GM23338 (cell line): Measurements from ENCODE around the gene PIAS1. TPM values are rescaled to one million over a fixed set of nuclear protein-coding genes. Genes with fewer than 3 reads are reported as not detected.

Experiments used
- ATAC-seq: fragments of 200-7000 bp; cut with Tn5 transposase; 3 replicates; pipeline ENCODE4 v1.9.1; 2020
- DNase-seq: peaks from one replicate; pipeline ENCODE4 v3.0.0-alpha.2; 2015; ENCODE audit warnings: low spot score
- H2AFZ ChIP-seq: fragments of 200-600 bp; sonication (generic); 2 replicates; pipeline ENCODE4 v1.8.0; 2016; ENCODE audit warnings: antibody characterized with exemption, mild to moderate bottlenecking, moderate library complexity
- H3F3A ChIP-seq: fragments of 200-600 bp; sonication (generic); replicated peaks from 2 replicates; pipeline ENCODE4 v1.8.0; 2017; ENCODE audit warnings: antibody characterized with exemption, mixed run types, low read depth
- H3K27ac ChIP-seq: fragments of 200-600 bp; sonication (generic); 2 replicates; pipeline ENCODE4 v1.6.1; 2016; ENCODE audit warnings: low read depth
- H3K27me3 ChIP-seq: fragments of 200-600 bp; sonication (generic); 2 replicates; pipeline ENCODE4 v1.8.0; 2016; ENCODE audit warnings: mild to moderate bottlenecking, mixed run types, moderate library complexity; ENCODE audit not compliant: insufficient read depth
- H3K36me3 ChIP-seq: fragments of 200-600 bp; sonication (generic); 2 replicates; pipeline ENCODE4 v1.8.0; 2016; ENCODE audit warnings: mild to moderate bottlenecking; ENCODE audit not compliant: insufficient read depth
- H3K4me1 ChIP-seq: fragments of 200-600 bp; sonication (generic); 2 replicates; pipeline ENCODE4 v1.8.0; 2016; ENCODE audit warnings: mild to moderate bottlenecking, moderate library complexity; ENCODE audit not compliant: insufficient read depth
- H3K4me2 ChIP-seq: fragments of 200-600 bp; sonication (generic); 2 replicates; pipeline ENCODE4 v1.7.1; 2017; ENCODE audit warnings: mixed run types
- H3K4me3 ChIP-seq: fragments of 200-600 bp; sonication (generic); 2 replicates; pipeline ENCODE4 v1.6.1; 2016; ENCODE audit warnings: mixed run types
- H3K79me2 ChIP-seq: fragments of 200-600 bp; sonication (generic); replicated peaks from 2 replicates; pipeline ENCODE4 v1.8.0; 2017; ENCODE audit warnings: mild to moderate bottlenecking; ENCODE audit not compliant: insufficient read depth
- H3K9me2 ChIP-seq: fragments of 200-600 bp; sonication (generic); 2 replicates; pipeline ENCODE4 v1.8.0; 2017; ENCODE audit not compliant: insufficient read depth
- H4K20me1 ChIP-seq: fragments of 200-600 bp; sonication (generic); replicated peaks from 2 replicates; pipeline ENCODE4 v1.8.0; 2017; ENCODE audit warnings: mild to moderate bottlenecking; ENCODE audit not compliant: insufficient read depth
- H3K27ac Mint-ChIP-seq: 2 replicates; pipeline ENCODE4 v1.8.0; 2020; ENCODE audit warnings: inconsistent platforms, mild to moderate bottlenecking, moderate library complexity, mixed read lengths
- H3K27me3 Mint-ChIP-seq: 3 replicates; pipeline ENCODE4 v1.8.0; 2022; ENCODE audit warnings: low read depth, mild to moderate bottlenecking, moderate library complexity, mixed read lengths, inconsistent platforms; ENCODE audit not compliant: insufficient read depth, poor library complexity
- H3K36me3 Mint-ChIP-seq: 3 replicates; pipeline ENCODE4 v1.8.0; 2021; ENCODE audit warnings: low read depth, mild to moderate bottlenecking, inconsistent platforms, moderate library complexity, mixed read lengths
- H3K4me1 Mint-ChIP-seq: 3 replicates; pipeline ENCODE4 v1.8.0; 2020; ENCODE audit warnings: mild to moderate bottlenecking, inconsistent platforms, mixed read lengths
- H3K4me3 Mint-ChIP-seq: 3 replicates; pipeline ENCODE4 v1.8.0; 2021; ENCODE audit warnings: moderate library complexity, mild to moderate bottlenecking, inconsistent platforms, mixed read lengths
- H3K9me3 Mint-ChIP-seq: 3 replicates; pipeline ENCODE4 v1.8.0; 2020; ENCODE audit warnings: moderate library complexity, mild to moderate bottlenecking, inconsistent platforms, mixed read lengths
- CREB1 ChIP-seq: fragments of 250-450 bp; sonication (Bioruptor Pico); IDR thresholded peaks from 2 replicates; pipeline ENCODE4 v1.5.0; 2020; ENCODE audit warnings: low read depth, mild to moderate bottlenecking, moderate library complexity
- EZH2 ChIP-seq: fragments of 200-600 bp; sonication (generic); IDR thresholded peaks from one replicate; pipeline ENCODE4 v1.8.0; 2017; ENCODE audit warnings: antibody characterized with exemption, mild to moderate bottlenecking, low read depth; ENCODE audit not compliant: unreplicated experiment
- EZH2phosphoT487 ChIP-seq: fragments of 200-600 bp; sonication (generic); IDR thresholded peaks from one replicate; pipeline ENCODE4 v1.8.1; 2018; ENCODE audit warnings: antibody characterized with exemption; ENCODE audit not compliant: unreplicated experiment
- JUNB ChIP-seq: IDR thresholded peaks from one replicate; pipeline ENCODE4 v1.6.1; 2016; ENCODE audit warnings: antibody characterized with exemption; ENCODE audit not compliant: unreplicated experiment
- NANOG ChIP-seq: IDR thresholded peaks from 2 replicates; pipeline ENCODE4 v1.6.1; 2016; ENCODE audit warnings: antibody characterized with exemption, borderline replicate concordance
- POLR2AphosphoS5 ChIP-seq: IDR thresholded peaks from 2 replicates; pipeline ENCODE4 v1.6.1; 2016; ENCODE audit warnings: antibody characterized with exemption, low read depth
- STAT1 ChIP-seq: IDR thresholded peaks from one replicate; pipeline ENCODE4 v1.6.1; 2016; ENCODE audit warnings: antibody characterized with exemption; ENCODE audit not compliant: unreplicated experiment
- ZNF114 ChIP-seq: fragments of 250-450 bp; sonication (Bioruptor Pico); IDR thresholded peaks from 2 replicates; pipeline ENCODE4 v1.5.0; 2020; ENCODE audit warnings: mild to moderate bottlenecking, moderate library complexity
- ZNF331 ChIP-seq: fragments of 250-450 bp; sonication (Bioruptor Pico); IDR thresholded peaks from 2 replicates; pipeline ENCODE4 v1.5.0; 2020; ENCODE audit warnings: low read depth, mild to moderate bottlenecking, moderate library complexity
- polyA plus RNA-seq: library from polyadenylated mRNA; unstranded; fragments of >200 nt; fragmentation: Nextera tagmentation; extraction: Ambion mirVana; gene quantifications from 2 replicates; pipeline ENCODE4 v1.2.1, GENCODE V29; 2016
- total RNA-seq: library from RNA; depleted of rRNA; stranded (reverse); fragments of >200 nt; shearing (Covaris generic); gene quantifications from 2 replicates; pipeline ENCODE4 v1.2.3, GENCODE V29; 2014
- TF ChIP-seq, protein P1 (sequence below): IDR thresholded peaks from 2 replicates; pipeline ENCODE4 v1.6.1; 2016; ENCODE audit warnings: antibody characterized with exemption
- TF ChIP-seq, protein P2 (sequence below): fragments of 250-450 bp; sonication (Bioruptor Pico); IDR thresholded peaks from 2 replicates; pipeline ENCODE4 v1.5.0; 2020; ENCODE audit warnings: mild to moderate bottlenecking, moderate library complexity
- TF ChIP-seq, protein P3 (sequence below), 2 experiments: fragments of 200-600 bp in 1 of 2; sonication (generic) in 1 of 2; conservative IDR thresholded peaks; 2 replicates each; pipeline versions ENCODE4 v1.5.1 to v1.6.1; 2016 to 2017; ENCODE audit warnings: antibody characterized with exemption in 2 of 2, low read depth in 2 of 2, mild to moderate bottlenecking in 2 of 2, moderate library complexity in 1 of 2
- TF ChIP-seq, protein P4 (sequence below): IDR thresholded peaks from one replicate; pipeline ENCODE4 v1.6.1; 2018; ENCODE audit warnings: antibody characterized with exemption; ENCODE audit not compliant: unreplicated experiment

The PIAS1 gene
- total and polyA plus RNA-seq, 2 experiments from 2014 or later, result 30.7 to 32.1 TPM

DNA sequence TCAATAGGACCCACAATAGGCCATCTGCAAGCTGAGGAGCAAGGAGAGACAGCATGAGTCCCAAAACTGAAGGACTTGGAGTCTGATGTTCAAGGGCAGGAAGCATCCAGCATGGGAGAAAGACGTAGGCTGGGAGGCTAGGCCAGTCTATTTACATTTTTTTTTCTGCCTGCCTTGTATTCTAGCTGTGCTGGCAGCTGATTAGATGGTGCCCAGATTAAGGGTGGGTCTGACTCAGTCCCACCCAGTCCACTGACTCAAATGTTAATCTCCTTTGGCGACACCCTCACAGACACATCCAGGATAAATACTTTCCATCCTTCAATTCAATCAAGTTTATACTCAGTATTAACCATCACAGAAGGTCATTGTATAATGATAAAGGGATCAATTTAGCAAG is 15.9 kb upstream of the PIAS1 start:
- ATAC-seq, result no peak
- H3K9me3 Mint-ChIP-seq, result peaks cover 2% of the 10 kb centered on the region; the same call in 2 of the 3 replicates
- H3K9me2 ChIP-seq, result no peaks in the 10 kb centered on the region

More for the DNA sequence above, 15.9 kb upstream of the PIAS1 start:
- no peaks in the 10 kb centered on the region for H3K36me3 ChIP-seq
- TF ChIP-seq, protein P1, sequence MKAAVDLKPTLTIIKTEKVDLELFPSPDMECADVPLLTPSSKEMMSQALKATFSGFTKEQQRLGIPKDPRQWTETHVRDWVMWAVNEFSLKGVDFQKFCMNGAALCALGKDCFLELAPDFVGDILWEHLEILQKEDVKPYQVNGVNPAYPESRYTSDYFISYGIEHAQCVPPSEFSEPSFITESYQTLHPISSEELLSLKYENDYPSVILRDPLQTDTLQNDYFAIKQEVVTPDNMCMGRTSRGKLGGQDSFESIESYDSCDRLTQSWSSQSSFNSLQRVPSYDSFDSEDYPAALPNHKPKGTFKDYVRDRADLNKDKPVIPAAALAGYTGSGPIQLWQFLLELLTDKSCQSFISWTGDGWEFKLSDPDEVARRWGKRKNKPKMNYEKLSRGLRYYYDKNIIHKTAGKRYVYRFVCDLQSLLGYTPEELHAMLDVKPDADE, result no peak
- TF ChIP-seq NANOG (no peak), POLR2AphosphoS5 (no peak), CREB1 (CRISPR knock-in tag) (no peak), JUNB (no peak), ZNF331 (CRISPR knock-in tag) (no peak), STAT1 (no peak), EZH2 (no peak), ZNF114 (CRISPR knock-in tag) (no peak), EZH2phosphoT487 (no peak)
- TF ChIP-seq, protein P2, sequence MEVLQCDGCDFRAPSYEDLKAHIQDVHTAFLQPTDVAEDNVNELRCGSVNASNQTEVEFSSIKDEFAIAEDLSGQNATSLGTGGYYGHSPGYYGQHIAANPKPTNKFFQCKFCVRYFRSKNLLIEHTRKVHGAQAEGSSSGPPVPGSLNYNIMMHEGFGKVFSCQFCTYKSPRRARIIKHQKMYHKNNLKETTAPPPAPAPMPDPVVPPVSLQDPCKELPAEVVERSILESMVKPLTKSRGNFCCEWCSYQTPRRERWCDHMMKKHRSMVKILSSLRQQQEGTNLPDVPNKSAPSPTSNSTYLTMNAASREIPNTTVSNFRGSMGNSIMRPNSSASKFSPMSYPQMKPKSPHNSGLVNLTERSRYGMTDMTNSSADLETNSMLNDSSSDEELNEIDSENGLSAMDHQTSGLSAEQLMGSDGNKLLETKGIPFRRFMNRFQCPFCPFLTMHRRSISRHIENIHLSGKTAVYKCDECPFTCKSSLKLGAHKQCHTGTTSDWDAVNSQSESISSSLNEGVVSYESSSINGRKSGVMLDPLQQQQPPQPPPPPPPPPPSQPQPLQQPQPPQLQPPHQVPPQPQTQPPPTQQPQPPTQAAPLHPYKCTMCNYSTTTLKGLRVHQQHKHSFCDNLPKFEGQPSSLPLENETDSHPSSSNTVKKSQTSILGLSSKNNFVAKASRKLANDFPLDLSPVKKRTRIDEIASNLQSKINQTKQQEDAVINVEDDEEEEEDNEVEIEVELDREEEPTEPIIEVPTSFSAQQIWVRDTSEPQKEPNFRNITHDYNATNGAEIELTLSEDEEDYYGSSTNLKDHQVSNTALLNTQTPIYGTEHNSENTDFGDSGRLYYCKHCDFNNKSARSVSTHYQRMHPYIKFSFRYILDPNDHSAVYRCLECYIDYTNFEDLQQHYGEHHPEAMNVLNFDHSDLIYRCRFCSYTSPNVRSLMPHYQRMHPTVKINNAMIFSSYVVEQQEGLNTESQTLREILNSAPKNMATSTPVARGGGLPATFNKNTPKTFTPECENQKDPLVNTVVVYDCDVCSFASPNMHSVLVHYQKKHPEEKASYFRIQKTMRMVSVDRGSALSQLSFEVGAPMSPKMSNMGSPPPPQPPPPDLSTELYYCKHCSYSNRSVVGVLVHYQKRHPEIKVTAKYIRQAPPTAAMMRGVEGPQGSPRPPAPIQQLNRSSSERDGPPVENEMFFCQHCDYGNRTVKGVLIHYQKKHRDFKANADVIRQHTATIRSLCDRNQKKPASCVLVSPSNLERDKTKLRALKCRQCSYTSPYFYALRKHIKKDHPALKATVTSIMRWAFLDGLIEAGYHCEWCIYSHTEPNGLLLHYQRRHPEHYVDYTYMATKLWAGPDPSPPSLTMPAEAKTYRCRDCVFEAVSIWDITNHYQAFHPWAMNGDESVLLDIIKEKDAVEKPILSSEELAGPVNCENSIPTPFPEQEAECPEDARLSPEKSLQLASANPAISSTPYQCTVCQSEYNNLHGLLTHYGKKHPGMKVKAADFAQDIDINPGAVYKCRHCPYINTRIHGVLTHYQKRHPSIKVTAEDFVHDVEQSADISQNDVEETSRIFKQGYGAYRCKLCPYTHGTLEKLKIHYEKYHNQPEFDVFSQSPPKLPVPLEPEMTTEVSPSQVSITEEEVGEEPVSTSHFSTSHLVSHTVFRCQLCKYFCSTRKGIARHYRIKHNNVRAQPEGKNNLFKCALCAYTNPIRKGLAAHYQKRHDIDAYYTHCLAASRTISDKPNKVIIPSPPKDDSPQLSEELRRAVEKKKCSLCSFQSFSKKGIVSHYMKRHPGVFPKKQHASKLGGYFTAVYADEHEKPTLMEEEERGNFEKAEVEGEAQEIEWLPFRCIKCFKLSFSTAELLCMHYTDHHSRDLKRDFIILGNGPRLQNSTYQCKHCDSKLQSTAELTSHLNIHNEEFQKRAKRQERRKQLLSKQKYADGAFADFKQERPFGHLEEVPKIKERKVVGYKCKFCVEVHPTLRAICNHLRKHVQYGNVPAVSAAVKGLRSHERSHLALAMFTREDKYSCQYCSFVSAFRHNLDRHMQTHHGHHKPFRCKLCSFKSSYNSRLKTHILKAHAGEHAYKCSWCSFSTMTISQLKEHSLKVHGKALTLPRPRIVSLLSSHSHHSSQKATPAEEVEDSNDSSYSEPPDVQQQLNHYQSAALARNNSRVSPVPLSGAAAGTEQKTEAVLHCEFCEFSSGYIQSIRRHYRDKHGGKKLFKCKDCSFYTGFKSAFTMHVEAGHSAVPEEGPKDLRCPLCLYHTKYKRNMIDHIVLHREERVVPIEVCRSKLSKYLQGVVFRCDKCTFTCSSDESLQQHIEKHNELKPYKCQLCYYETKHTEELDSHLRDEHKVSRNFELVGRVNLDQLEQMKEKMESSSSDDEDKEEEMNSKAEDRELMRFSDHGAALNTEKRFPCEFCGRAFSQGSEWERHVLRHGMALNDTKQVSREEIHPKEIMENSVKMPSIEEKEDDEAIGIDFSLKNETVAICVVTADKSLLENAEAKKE (CRISPR knock-in tag), result no peak
- TF ChIP-seq, protein P3, sequence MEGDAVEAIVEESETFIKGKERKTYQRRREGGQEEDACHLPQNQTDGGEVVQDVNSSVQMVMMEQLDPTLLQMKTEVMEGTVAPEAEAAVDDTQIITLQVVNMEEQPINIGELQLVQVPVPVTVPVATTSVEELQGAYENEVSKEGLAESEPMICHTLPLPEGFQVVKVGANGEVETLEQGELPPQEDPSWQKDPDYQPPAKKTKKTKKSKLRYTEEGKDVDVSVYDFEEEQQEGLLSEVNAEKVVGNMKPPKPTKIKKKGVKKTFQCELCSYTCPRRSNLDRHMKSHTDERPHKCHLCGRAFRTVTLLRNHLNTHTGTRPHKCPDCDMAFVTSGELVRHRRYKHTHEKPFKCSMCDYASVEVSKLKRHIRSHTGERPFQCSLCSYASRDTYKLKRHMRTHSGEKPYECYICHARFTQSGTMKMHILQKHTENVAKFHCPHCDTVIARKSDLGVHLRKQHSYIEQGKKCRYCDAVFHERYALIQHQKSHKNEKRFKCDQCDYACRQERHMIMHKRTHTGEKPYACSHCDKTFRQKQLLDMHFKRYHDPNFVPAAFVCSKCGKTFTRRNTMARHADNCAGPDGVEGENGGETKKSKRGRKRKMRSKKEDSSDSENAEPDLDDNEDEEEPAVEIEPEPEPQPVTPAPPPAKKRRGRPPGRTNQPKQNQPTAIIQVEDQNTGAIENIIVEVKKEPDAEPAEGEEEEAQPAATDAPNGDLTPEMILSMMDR (conservative IDR thresholded peaks at IDR 0.05; ENCODE audit: low read depth in 2 of 2), result no peak
- TF ChIP-seq, protein P4, sequence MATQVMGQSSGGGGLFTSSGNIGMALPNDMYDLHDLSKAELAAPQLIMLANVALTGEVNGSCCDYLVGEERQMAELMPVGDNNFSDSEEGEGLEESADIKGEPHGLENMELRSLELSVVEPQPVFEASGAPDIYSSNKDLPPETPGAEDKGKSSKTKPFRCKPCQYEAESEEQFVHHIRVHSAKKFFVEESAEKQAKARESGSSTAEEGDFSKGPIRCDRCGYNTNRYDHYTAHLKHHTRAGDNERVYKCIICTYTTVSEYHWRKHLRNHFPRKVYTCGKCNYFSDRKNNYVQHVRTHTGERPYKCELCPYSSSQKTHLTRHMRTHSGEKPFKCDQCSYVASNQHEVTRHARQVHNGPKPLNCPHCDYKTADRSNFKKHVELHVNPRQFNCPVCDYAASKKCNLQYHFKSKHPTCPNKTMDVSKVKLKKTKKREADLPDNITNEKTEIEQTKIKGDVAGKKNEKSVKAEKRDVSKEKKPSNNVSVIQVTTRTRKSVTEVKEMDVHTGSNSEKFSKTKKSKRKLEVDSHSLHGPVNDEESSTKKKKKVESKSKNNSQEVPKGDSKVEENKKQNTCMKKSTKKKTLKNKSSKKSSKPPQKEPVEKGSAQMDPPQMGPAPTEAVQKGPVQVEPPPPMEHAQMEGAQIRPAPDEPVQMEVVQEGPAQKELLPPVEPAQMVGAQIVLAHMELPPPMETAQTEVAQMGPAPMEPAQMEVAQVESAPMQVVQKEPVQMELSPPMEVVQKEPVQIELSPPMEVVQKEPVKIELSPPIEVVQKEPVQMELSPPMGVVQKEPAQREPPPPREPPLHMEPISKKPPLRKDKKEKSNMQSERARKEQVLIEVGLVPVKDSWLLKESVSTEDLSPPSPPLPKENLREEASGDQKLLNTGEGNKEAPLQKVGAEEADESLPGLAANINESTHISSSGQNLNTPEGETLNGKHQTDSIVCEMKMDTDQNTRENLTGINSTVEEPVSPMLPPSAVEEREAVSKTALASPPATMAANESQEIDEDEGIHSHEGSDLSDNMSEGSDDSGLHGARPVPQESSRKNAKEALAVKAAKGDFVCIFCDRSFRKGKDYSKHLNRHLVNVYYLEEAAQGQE, result no peak
- no peak overlapping the region for H3K27ac Mint-ChIP-seq
- H3K79me2 ChIP-seq, result no peaks in the 10 kb centered on the region
- no peaks in the 10 kb centered on the region for H3K36me3 Mint-ChIP-seq
- no peak for DNase-seq
- H3K4me3 Mint-ChIP-seq, result no peak overlapping the region
- H3K4me3 ChIP-seq, result no peak overlapping the region
- no peaks in the 10 kb centered on the region for H4K20me1 ChIP-seq
- no peaks in the 10 kb centered on the region for H3F3A ChIP-seq
- H3K27me3 ChIP-seq, result no peaks in the 10 kb centered on the region
- H2AFZ ChIP-seq, result no peak overlapping the region
- H3K27ac ChIP-seq, result no peak overlapping the region
- H3K27me3 Mint-ChIP-seq, result no peaks in the 10 kb centered on the region
- no peaks in the 10 kb centered on the region for H3K4me1 Mint-ChIP-seq
- no peaks in the 10 kb centered on the region for H3K4me1 ChIP-seq
- H3K4me2 ChIP-seq, result no peak overlapping the region
